GM12873 (cell line): ENCODE data around the gene ARAP3.

ENCODE experiments used
- TF ChIP-seq, protein P1 (sequence below): IDR thresholded peaks from 2 replicates; pipeline ENCODE4 v1.5.1; 2012; ENCODE audit warnings: low read depth, mild to moderate bottlenecking, moderate library complexity, low read length, control low read depth; ENCODE audit not compliant: insufficient read depth; ENCODE audit errors: missing control alignments

Gene ARAP3

DNA sequence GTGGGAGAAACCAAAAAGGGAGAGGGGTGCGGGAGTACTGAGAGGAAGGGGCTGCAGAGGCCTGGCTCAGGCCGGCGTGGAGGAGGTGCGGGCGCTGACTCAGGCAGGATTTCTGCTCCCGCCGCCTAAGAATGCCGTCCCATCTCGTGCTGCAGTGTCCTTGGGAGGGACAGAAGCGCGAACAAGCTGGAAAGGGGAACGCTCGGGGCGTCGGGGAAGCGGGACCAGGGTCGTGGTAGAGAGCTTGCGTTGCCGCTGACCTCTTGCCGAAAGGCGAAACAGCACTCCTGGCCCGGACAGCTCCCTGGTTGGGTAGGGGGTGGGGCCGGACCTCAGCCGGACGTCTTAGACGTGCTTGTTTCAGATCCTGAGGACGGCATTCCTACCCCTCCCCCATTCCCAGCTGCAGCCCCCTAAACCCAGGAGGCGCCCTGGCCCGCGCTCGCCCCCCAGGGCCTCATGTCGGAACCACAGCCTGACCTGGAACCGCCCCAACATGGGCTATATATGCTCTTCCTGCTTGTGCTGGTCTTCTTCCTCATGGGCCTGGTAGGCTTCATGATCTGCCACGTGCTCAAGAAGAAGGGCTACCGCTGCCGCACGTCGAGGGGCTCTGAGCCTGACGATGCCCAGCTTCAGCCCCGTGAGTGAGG lies 44.1 kb downstream of the ARAP3 start:
- TF ChIP-seq, protein P1, sequence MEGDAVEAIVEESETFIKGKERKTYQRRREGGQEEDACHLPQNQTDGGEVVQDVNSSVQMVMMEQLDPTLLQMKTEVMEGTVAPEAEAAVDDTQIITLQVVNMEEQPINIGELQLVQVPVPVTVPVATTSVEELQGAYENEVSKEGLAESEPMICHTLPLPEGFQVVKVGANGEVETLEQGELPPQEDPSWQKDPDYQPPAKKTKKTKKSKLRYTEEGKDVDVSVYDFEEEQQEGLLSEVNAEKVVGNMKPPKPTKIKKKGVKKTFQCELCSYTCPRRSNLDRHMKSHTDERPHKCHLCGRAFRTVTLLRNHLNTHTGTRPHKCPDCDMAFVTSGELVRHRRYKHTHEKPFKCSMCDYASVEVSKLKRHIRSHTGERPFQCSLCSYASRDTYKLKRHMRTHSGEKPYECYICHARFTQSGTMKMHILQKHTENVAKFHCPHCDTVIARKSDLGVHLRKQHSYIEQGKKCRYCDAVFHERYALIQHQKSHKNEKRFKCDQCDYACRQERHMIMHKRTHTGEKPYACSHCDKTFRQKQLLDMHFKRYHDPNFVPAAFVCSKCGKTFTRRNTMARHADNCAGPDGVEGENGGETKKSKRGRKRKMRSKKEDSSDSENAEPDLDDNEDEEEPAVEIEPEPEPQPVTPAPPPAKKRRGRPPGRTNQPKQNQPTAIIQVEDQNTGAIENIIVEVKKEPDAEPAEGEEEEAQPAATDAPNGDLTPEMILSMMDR, result peak; percentile 68

DNA sequence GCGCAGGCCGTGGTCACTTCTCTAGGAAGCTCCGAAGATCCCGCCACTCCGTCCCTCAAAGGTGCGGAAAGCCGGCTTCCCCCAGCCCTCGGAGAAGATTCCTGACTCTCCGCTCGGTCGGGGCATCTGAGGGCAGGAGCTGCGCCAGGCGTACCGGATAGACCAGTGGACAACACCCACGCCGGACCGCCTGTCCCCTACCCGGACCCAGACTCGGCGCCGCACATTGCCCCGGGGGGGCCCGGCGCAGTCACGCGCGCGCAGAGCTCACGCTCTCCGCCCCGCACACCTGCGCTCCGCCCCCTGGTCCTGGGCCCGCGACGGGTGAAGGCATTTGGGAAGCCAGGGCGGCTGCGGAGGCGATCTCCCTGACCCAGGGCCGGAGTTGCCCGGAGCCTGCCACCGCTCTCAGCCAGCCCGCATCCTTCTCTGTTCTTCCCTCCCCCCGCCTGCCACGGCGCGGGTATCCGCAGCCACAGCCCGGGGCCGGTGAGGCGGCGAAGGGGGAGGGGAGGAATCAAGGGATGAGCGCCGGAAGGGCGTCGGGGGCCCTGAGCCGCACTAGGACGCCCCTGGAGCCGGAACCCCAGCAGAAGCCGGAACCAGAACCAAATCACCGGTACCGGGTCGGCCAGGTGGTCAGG lies 44.8 kb downstream of the ARAP3 start:
- TF ChIP-seq, protein P1, result no peak

GRCh38 chr5:141636413-141637122 lies 45.5 kb downstream of the ARAP3 start, which contains the start of the genes HDAC3 and RELL2:
Gene HDAC3, minus strand, starts transcription at chr5:141636849. Its CDS starts 59 bp downstream, at chr5:141636790.
Gene RELL2, plus strand, starts transcription at chr5:141636997. Its CDS starts 1,229 bp downstream, at chr5:141638226.
- TF ChIP-seq, protein P1, result no peak

DNA sequence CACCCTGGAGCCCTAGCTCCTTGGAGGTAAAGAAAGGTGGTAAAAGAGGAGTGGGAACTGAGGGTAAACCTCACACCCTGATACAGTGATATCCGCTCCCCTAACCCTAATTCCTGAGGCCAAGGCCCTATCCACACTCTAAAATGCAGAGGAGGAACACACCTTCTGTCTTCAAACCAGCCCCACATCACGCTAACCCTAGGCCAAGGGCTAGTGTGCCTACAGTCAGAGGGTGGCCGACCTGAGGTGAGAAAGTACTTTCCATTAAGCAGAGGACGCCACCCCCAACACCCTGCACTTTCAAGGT lies 46.0 kb downstream of the ARAP3 start:
- TF ChIP-seq, protein P1, result no peak

GRCh38 chr5:141635646-141636045 lies 46.4 kb downstream of the ARAP3 start:
- TF ChIP-seq, protein P1, result no peak

DNA sequence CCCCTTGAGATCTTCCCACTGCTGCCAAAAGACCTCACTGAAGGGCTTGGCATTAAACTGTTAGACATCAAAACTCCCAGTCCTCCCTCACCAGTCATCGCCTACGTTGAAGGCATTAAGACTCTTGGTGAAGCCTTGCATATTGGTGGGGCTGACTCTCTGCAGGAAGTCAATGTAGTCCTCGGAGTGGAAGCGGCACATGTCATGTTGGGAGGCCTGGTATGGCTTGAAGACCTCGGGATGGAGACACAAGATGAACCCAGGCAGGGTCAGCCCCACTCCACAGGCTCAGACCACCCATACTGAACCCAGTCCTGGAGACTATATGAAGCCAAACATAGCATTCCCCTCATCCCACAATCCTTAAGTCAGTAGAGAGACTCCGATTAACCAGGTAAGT lies 47.3 kb downstream of the ARAP3 start:
- TF ChIP-seq, protein P1, result no peak

DNA sequence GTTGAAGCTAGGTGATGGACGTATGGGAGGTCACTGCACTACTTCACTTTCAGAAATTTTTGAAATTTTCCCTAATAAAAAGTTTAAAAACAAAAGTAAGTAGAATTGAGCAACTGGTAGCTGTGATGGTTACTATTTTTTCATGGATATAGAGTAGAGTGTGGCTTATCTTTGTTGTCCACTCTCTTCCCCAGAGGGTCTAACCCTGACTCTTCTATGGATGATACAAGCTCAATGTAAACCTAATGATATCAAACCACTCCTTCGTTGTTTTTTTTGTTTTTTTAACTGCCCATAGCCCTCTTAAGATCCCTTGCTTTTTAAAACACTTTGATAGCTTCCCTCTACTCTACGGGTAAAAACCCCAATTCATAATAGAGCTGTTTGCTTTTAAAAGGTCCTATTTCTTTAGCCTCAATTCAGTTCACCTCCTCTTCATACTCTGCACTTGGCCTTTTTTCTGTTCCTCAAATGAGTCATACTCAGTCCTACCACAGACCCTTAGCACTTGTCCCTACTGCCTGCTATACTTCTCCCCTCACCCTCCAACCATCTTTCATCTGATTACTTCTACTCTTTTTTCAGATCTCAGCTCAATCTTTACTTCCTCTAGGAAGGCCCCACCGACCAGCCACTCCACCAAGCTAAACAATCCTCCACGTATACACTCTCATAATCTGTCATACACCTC lies 48.0 kb downstream of the ARAP3 start:
- TF ChIP-seq, protein P1, result no peak
